Measurements from ENCODE around the gene SCAMP4.

GRCh38 chr19:1866693-1867348 is 38.4 kb upstream of the SCAMP4 start:
- TF ChIP-seq CTCF (conservative IDR thresholded peaks at IDR 0.05; ENCODE audit: low read depth in 2 of 2) (no peak), EZH2phosphoT487 (IDR thresholded peaks at IDR 0.05; ENCODE audit: unreplicated experiment) (no peak), EZH2 (IDR thresholded peaks at IDR 0.05; ENCODE audit: low read depth, unreplicated experiment) (no peak)

All from GM23338 (cell line).